ENCODE data around the gene VANGL2. TPM values are rescaled to one million over a fixed set of nuclear protein-coding genes. Genes with fewer than 3 reads are reported as not detected.

VANGL2 gene
- polyA plus RNA-seq, 1 donor from 2014 or later, result 22.6 TPM

DNA sequence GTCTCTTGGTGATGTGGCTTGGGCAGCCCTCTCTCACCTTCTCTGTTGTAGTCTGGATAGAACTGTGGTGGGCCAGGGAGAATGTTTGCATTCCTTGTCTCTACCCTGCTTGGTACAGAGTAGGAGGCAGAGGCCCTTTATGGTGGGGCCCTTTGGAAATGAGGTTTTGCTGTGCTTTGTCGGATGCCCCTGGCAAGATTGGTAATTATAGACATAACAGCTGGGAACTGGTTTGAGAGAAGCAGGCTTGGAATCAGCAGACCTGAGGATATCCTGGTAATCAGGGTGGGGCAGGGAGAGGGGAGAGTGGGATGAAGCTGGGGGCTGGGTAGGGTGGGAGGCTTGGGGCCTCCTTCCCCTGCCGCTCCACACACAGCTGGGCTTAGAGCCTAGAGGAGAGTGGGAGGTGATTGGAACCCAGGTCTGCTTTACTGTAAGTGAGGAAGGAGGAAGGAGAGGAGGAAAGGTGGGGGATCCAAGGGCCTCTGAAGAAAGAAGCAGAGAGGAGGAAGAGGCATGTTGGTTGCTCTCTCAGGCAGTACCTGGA lies 5.0 kb downstream of the VANGL2 start:
- Histone ChIP-seq H2AFZ (ENCODE audit: low read depth, low read length) (no peak overlapping the region), H3K27me3 (ENCODE audit: insufficient read depth, low read depth, low read length) (no peaks in the 10 kb centered on the region), H3K4me2 (ENCODE audit: low read length) (no peak overlapping the region), H3K9me3 (ENCODE audit: low read length) (no peaks in the 10 kb centered on the region), H3K79me2 (replicated peaks; ENCODE audit: insufficient read depth, low read length) (peaks cover 91% of the 10 kb centered on the region), H3F3A (ENCODE audit: insufficient read depth, low read length, poor library complexity, severe bottlenecking) (no peaks in the 10 kb centered on the region), H3K9ac (ENCODE audit: low read length) (no peak overlapping the region), H3K27ac (ENCODE audit: low read length) (no peak overlapping the region), H3K9me2 (ENCODE audit: insufficient read depth, low read length) (no peaks in the 10 kb centered on the region), H4K20me1 (ENCODE audit: insufficient read depth) (peaks cover 2% of the 10 kb centered on the region), H3K36me3 (ENCODE audit: insufficient read depth, low read length) (no peaks in the 10 kb centered on the region), H3K4me3 (ENCODE audit: low read length) (no peak overlapping the region)
- TF ChIP-seq, protein P1, sequence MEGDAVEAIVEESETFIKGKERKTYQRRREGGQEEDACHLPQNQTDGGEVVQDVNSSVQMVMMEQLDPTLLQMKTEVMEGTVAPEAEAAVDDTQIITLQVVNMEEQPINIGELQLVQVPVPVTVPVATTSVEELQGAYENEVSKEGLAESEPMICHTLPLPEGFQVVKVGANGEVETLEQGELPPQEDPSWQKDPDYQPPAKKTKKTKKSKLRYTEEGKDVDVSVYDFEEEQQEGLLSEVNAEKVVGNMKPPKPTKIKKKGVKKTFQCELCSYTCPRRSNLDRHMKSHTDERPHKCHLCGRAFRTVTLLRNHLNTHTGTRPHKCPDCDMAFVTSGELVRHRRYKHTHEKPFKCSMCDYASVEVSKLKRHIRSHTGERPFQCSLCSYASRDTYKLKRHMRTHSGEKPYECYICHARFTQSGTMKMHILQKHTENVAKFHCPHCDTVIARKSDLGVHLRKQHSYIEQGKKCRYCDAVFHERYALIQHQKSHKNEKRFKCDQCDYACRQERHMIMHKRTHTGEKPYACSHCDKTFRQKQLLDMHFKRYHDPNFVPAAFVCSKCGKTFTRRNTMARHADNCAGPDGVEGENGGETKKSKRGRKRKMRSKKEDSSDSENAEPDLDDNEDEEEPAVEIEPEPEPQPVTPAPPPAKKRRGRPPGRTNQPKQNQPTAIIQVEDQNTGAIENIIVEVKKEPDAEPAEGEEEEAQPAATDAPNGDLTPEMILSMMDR (IDR thresholded peaks at IDR 0.05; ENCODE audit: poor library complexity, severe bottlenecking), result no peak
- TF ChIP-seq POLR2AphosphoS5 (IDR thresholded peaks at IDR 0.05) (no peak), MXI1 (conservative IDR thresholded peaks at IDR 0.05; ENCODE audit: poor library complexity, severe bottlenecking) (no peak), EZH2 (IDR thresholded peaks at IDR 0.05; ENCODE audit: borderline replicate concordance, insufficient read depth, low read length, poor library complexity, severe bottlenecking) (no peak), EP300 (conservative IDR thresholded peaks at IDR 0.05; ENCODE audit: poor library complexity, severe bottlenecking) (no peak), TAF1 (IDR thresholded peaks at IDR 0.05; ENCODE audit: low read depth) (no peak), SMC3 (conservative IDR thresholded peaks at IDR 0.05; ENCODE audit: poor library complexity) (no peak), RAD21 (conservative IDR thresholded peaks at IDR 0.05) (no peak)
- TF ChIP-seq, protein P2, sequence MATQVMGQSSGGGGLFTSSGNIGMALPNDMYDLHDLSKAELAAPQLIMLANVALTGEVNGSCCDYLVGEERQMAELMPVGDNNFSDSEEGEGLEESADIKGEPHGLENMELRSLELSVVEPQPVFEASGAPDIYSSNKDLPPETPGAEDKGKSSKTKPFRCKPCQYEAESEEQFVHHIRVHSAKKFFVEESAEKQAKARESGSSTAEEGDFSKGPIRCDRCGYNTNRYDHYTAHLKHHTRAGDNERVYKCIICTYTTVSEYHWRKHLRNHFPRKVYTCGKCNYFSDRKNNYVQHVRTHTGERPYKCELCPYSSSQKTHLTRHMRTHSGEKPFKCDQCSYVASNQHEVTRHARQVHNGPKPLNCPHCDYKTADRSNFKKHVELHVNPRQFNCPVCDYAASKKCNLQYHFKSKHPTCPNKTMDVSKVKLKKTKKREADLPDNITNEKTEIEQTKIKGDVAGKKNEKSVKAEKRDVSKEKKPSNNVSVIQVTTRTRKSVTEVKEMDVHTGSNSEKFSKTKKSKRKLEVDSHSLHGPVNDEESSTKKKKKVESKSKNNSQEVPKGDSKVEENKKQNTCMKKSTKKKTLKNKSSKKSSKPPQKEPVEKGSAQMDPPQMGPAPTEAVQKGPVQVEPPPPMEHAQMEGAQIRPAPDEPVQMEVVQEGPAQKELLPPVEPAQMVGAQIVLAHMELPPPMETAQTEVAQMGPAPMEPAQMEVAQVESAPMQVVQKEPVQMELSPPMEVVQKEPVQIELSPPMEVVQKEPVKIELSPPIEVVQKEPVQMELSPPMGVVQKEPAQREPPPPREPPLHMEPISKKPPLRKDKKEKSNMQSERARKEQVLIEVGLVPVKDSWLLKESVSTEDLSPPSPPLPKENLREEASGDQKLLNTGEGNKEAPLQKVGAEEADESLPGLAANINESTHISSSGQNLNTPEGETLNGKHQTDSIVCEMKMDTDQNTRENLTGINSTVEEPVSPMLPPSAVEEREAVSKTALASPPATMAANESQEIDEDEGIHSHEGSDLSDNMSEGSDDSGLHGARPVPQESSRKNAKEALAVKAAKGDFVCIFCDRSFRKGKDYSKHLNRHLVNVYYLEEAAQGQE (IDR thresholded peaks at IDR 0.05; ENCODE audit: borderline replicate concordance), result no peak

DNA sequence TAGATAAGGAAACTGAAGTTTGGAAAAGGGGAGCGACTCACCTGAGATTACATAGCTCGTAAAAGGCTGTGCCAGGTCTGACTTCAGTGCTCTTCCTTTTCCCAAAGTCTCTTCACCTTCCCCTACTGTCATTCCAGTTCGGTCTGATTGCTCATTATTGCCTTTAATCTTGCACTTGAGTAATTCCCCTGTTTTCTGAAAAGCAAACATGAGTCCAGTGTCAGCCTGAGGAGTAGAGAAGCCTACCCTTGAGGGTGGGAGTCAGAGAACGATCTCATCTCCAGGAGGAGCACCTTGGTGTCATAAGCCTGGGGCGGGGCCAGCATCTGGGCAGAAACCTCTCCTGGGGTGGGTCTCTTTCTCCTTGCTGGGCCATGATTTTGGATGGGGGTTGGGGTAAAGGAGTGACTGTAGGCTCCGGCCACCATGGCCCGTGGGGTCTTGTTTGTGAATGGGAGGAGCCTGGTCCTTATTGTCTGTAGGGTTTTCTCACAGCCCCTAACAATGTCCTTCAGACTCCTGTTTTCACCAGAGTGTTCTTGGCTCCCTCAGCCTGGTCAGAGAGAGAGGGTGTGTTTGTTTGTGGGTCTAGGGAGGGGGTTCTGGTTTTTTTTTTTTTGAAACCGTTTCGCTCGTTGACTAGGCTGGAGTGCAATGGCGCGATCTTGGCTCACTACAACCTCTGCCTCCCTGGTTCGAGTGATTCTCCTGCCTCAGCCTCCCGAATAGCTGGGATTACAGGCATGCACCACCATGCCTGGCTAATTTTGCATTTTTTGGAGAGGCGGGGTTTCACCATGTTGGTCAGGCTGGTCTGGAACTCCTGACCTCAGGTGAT lies 6.0 kb downstream of the VANGL2 start:
- Histone ChIP-seq H3K9me2 (ENCODE audit: insufficient read depth, low read length) (no peaks in the 10 kb centered on the region), H3K27me3 (ENCODE audit: insufficient read depth, low read depth, low read length) (no peaks in the 10 kb centered on the region), H3K4me2 (ENCODE audit: low read length) (no peak overlapping the region), H3K4me3 (ENCODE audit: low read length) (no peak overlapping the region), H3K79me2 (replicated peaks; ENCODE audit: insufficient read depth, low read length) (peaks cover 91% of the 10 kb centered on the region), H4K20me1 (ENCODE audit: insufficient read depth) (peaks cover 2% of the 10 kb centered on the region), H3K9me3 (ENCODE audit: low read length) (no peaks in the 10 kb centered on the region), H3K36me3 (ENCODE audit: insufficient read depth, low read length) (no peaks in the 10 kb centered on the region), H3F3A (ENCODE audit: insufficient read depth, low read length, poor library complexity, severe bottlenecking) (no peaks in the 10 kb centered on the region), H3K9ac (ENCODE audit: low read length) (no peak overlapping the region), H3K27ac (ENCODE audit: low read length) (no peak overlapping the region), H2AFZ (ENCODE audit: low read depth, low read length) (no peak overlapping the region)
- TF ChIP-seq TAF1 (IDR thresholded peaks at IDR 0.05; ENCODE audit: low read depth) (no peak), RAD21 (conservative IDR thresholded peaks at IDR 0.05) (no peak), SMC3 (conservative IDR thresholded peaks at IDR 0.05; ENCODE audit: poor library complexity) (no peak), MXI1 (conservative IDR thresholded peaks at IDR 0.05; ENCODE audit: poor library complexity, severe bottlenecking) (no peak), POLR2AphosphoS5 (IDR thresholded peaks at IDR 0.05) (no peak), EP300 (conservative IDR thresholded peaks at IDR 0.05; ENCODE audit: poor library complexity, severe bottlenecking) (no peak)

All from neural cell (in vitro differentiated cells).